K562 (cell line): Measurements from ENCODE around the gene DNAAF1. TPM values are rescaled to one million over a fixed set of nuclear protein-coding genes. Genes with fewer than 3 reads are reported as not detected.

Source experiments
- CREM ChIP-seq: IDR thresholded peaks from 2 replicates; pipeline ENCODE4 v1.6.1; 2014; ENCODE audit warnings: antibody characterized with exemption, low read depth
- CTCFL ChIP-seq: IDR thresholded peaks from 2 replicates; pipeline ENCODE4 v1.6.1; 2011; ENCODE audit warnings: borderline replicate concordance, low read depth, mild to moderate bottlenecking, moderate library complexity, low read length; ENCODE audit not compliant: insufficient read depth, poor library complexity, severe bottlenecking
- JUNB ChIP-seq: fragments of 450-650 bp; formaldehyde crosslinking; conservative IDR thresholded peaks from 2 replicates; pipeline ENCODE4 v1.4.0; 2020; ENCODE audit warnings: mild to moderate bottlenecking
- KAT8 ChIP-seq: fragments of 450-650 bp; IDR thresholded peaks from 2 replicates; pipeline ENCODE4 v1.6.1; 2016; ENCODE audit warnings: low read depth, mild to moderate bottlenecking
- KDM2B ChIP-seq: fragments of 250-450 bp; sonication (Bioruptor Pico); IDR thresholded peaks from 2 replicates; pipeline ENCODE4 v1.8.0; 2021; ENCODE audit warnings: mild to moderate bottlenecking, moderate library complexity
- LARP7 ChIP-seq: fragments of 450-650 bp; IDR thresholded peaks from 2 replicates; pipeline ENCODE4 v1.6.1; 2016
- MIER1 ChIP-seq: fragments of 450-650 bp; IDR thresholded peaks from 2 replicates; pipeline ENCODE4 v1.6.1; 2016; ENCODE audit warnings: antibody characterized with exemption, mild to moderate bottlenecking, low read depth
- NR2C2 ChIP-seq, 2 experiments: fragments of 200-800 bp in 1 of 2; sonication (Bioruptor generic) in 1 of 2; sonication (generic) in 1 of 2; formaldehyde crosslinking in 1 of 2; IDR thresholded peaks; 2 replicates each; pipeline versions ENCODE4 v1.6.1 to v1.8.0; 2016 to 2022; ENCODE audit warnings: mild to moderate bottlenecking in 1 of 2, missing compliant biosample characterization in 1 of 2, missing genetic modification characterization in 1 of 2, missing genetic modification reagents in 1 of 2
- PTTG1 ChIP-seq: fragments of 450-650 bp; IDR thresholded peaks from 2 replicates; pipeline ENCODE4 v1.6.1; 2016; ENCODE audit warnings: low read depth, mild to moderate bottlenecking, missing genetic modification characterization, missing compliant biosample characterization
- SMC3 ChIP-seq: conservative IDR thresholded peaks from 2 replicates; pipeline ENCODE4 v1.6.1; 2011; ENCODE audit warnings: low read depth, low read length, improper control_type of control experiment; ENCODE audit not compliant: insufficient read depth
- ZMIZ1 ChIP-seq, 2 experiments: fragments of 150-350 bp in 1 of 2; IDR thresholded peaks; 2 replicates each; pipeline ENCODE4 v1.6.1; 2012 to 2016; ENCODE audit warnings: low read depth in 2 of 2, low read length in 2 of 2, mild to moderate bottlenecking in 1 of 2, moderate library complexity in 1 of 2
- ZNF212 ChIP-seq: fragments of 450-650 bp; formaldehyde crosslinking; IDR thresholded peaks from 2 replicates; pipeline ENCODE4 v1.4.0; 2020; ENCODE audit warnings: mild to moderate bottlenecking
- ZNF316 ChIP-seq: fragments of 450-650 bp; IDR thresholded peaks from 2 replicates; pipeline ENCODE4 v1.6.1; 2016
- ZNF41 ChIP-seq: fragments of 250-450 bp; sonication (Bioruptor Pico); conservative IDR thresholded peaks from 2 replicates; pipeline ENCODE4 v1.4.0; 2020; ENCODE audit warnings: mild to moderate bottlenecking
- polyA plus RNA-seq, 8 experiments: library from polyadenylated mRNA; depleted of rRNA in 4 of 8; stranded (reverse) in 5 of 8; unstranded in 3 of 8; fragments of >200 nt; fragmentation: Nextera tagmentation in 2 of 8; fragmentation: Illumina TruSeq in 1 of 8; extraction: Ambion mirVana in 2 of 8; extraction: Trizol in 1 of 8; gene quantifications; 2 replicates each; pipeline versions ENCODE4 v1.2.1 to v1.2.3, GENCODE V29; 2011 to 2014; ENCODE audit warnings: inconsistent platforms in 1 of 8, missing spikeins in 1 of 8
- total RNA-seq, 7 experiments: library from RNA; depleted of rRNA in 6 of 7; stranded (reverse); fragments of >200 nt in 6 of 7; fragmentation: Illumina TruSeq in 2 of 7; extraction: Trizol in 2 of 7; gene quantifications; 2 replicates each; pipeline versions ENCODE4 v1.2.1 to v1.2.3, GENCODE V29; 2011 to 2021; ENCODE audit warnings: low replicate concordance in 1 of 7
- TF ChIP-seq, protein P1 (sequence below): fragments of 250-450 bp; sonication (Bioruptor Pico); IDR thresholded peaks from 2 replicates; pipeline ENCODE4 v1.8.0; 2022; ENCODE audit warnings: inconsistent platforms

DNAAF1 gene
- total and polyA plus RNA-seq, 9 of the 15 experiments (the other 6 are each of a cell fraction or from before 2014, with no cell fraction given), result 0.01 TPM; not detected in 8

GRCh38 chr16:84153660-84154214 lies 8.6 kb downstream of the DNAAF1 start (continued):
- TF ChIP-seq, protein P1, sequence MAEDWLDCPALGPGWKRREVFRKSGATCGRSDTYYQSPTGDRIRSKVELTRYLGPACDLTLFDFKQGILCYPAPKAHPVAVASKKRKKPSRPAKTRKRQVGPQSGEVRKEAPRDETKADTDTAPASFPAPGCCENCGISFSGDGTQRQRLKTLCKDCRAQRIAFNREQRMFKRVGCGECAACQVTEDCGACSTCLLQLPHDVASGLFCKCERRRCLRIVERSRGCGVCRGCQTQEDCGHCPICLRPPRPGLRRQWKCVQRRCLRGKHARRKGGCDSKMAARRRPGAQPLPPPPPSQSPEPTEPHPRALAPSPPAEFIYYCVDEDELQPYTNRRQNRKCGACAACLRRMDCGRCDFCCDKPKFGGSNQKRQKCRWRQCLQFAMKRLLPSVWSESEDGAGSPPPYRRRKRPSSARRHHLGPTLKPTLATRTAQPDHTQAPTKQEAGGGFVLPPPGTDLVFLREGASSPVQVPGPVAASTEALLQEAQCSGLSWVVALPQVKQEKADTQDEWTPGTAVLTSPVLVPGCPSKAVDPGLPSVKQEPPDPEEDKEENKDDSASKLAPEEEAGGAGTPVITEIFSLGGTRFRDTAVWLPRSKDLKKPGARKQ (CRISPR knock-in tag), result no peak
- TF ChIP-seq CTCFL (no peak), JUNB (CRISPR knock-in tag) (no peak), ZNF41 (no peak), LARP7 (no peak), NR2C2 (CRISPR knock-in tag; IDR thresholded peaks at IDR 0.05) (no peak), NR2C2 (tag; IDR thresholded peaks at IDR 0.05) (no peak), MIER1 (no peak), KAT8 (no peak), ZMIZ1 (IDR thresholded peaks at IDR 0.05; ENCODE audit: low read depth in 2 of 2, low read length in 2 of 2) (no peak), KDM2B (CRISPR knock-in tag) (no peak), SMC3 (no peak), PTTG1 (no peak), CREM (0 out of 2 replicates have a peak, but pooled peaks have one; percentile 3), ZNF212 (CRISPR knock-in tag) (no peak), ZNF316 (no peak)
